Sigmoid colon (tissue), 4 donors: ENCODE measurements around the gene HCN4.

Experiments
- CTCF ChIP-seq, 4 experiments: fragments of 450-650 bp in 3 of 4; fragments of 200-600 bp in 1 of 4; IDR thresholded peaks; one replicate each; pipeline ENCODE4 v1.5.1; 2016 to 2019; ENCODE audit warnings: antibody characterized with exemption in 4 of 4, mild to moderate bottlenecking in 3 of 4, moderate library complexity in 2 of 4
- POLR2A ChIP-seq, 2 donors: fragments of 450-650 bp; IDR thresholded peaks; one replicate each; pipeline ENCODE4 v1.6.1; 2016; ENCODE audit warnings: antibody characterized with exemption in 2 of 2, mild to moderate bottlenecking in 2 of 2, moderate library complexity in 2 of 2
- POLR2AphosphoS5 ChIP-seq, 4 donors: sonication (generic); formaldehyde crosslinking; IDR thresholded peaks; one replicate each; pipeline ENCODE4 v1.6.1; 2017; ENCODE audit warnings: antibody characterized with exemption in 4 of 4

GRCh38 chr15:73328981-73329380, 39.8 kb downstream of the HCN4 start:
- TF ChIP-seq CTCF (IDR thresholded peaks at IDR 0.05) (no peak), POLR2AphosphoS5 (IDR thresholded peaks at IDR 0.05) (no peak), POLR2A (IDR thresholded peaks at IDR 0.05) (no peak)
